ENCODE data around the gene DCX.

Gene DCX

GRCh38 chrX:111353793-111354192, 58.2 kb downstream of the DCX start:
- TF ChIP-seq GATA2 (IDR thresholded peaks at IDR 0.05; ENCODE audit: low read depth, low read length): no peak
- TF ChIP-seq GATA3 (IDR thresholded peaks at IDR 0.05; ENCODE audit: low read depth, low read length): no peak

GRCh38 chrX:111352424-111352823, 59.6 kb downstream of the DCX start:
- TF ChIP-seq GATA3 (IDR thresholded peaks at IDR 0.05; ENCODE audit: low read depth, low read length) (no peak), GATA2 (IDR thresholded peaks at IDR 0.05; ENCODE audit: low read depth, low read length) (no peak)

GRCh38 chrX:111349934-111350333, 62.1 kb downstream of the DCX start:
- no peak for TF ChIP-seq GATA2 (IDR thresholded peaks at IDR 0.05; ENCODE audit: low read depth, low read length)
- TF ChIP-seq GATA3 (IDR thresholded peaks at IDR 0.05; ENCODE audit: low read depth, low read length): no peak

- no peak for TF ChIP-seq GATA3 (IDR thresholded peaks at IDR 0.05; ENCODE audit: low read depth, low read length)
Measured at GRCh38 chrX:111349101-111349500, 62.9 kb downstream of the DCX start.

- no peak for TF ChIP-seq GATA3 (IDR thresholded peaks at IDR 0.05; ENCODE audit: low read depth, low read length)
- no peak for TF ChIP-seq GATA2 (IDR thresholded peaks at IDR 0.05; ENCODE audit: low read depth, low read length)
Measured at GRCh38 chrX:111348429-111348828, 63.6 kb downstream of the DCX start.

- TF ChIP-seq GATA2 (IDR thresholded peaks at IDR 0.05; ENCODE audit: low read depth, low read length) (no peak), GATA3 (IDR thresholded peaks at IDR 0.05; ENCODE audit: low read depth, low read length) (no peak)
Measured at GRCh38 chrX:111340054-111340453, 71.9 kb downstream of the DCX start.

- no peak for TF ChIP-seq GATA2 (IDR thresholded peaks at IDR 0.05; ENCODE audit: low read depth, low read length)
- no peak for TF ChIP-seq GATA3 (IDR thresholded peaks at IDR 0.05; ENCODE audit: low read depth, low read length)
Measured at GRCh38 chrX:111339212-111339611, 72.8 kb downstream of the DCX start.

GRCh38 chrX:111338095-111338698, 73.8 kb downstream of the DCX start:
- no peak for TF ChIP-seq GATA2 (IDR thresholded peaks at IDR 0.05; ENCODE audit: low read depth, low read length)
- no peak for TF ChIP-seq GATA3 (IDR thresholded peaks at IDR 0.05; ENCODE audit: low read depth, low read length)

- TF ChIP-seq GATA3 (IDR thresholded peaks at IDR 0.05; ENCODE audit: low read depth, low read length): no peak
- no peak for TF ChIP-seq GATA2 (IDR thresholded peaks at IDR 0.05; ENCODE audit: low read depth, low read length)
Measured at GRCh38 chrX:111337067-111337637, 74.8 kb downstream of the DCX start.

- TF ChIP-seq GATA3 (IDR thresholded peaks at IDR 0.05; ENCODE audit: low read depth, low read length) (no peak), GATA2 (IDR thresholded peaks at IDR 0.05; ENCODE audit: low read depth, low read length) (no peak)
Measured at GRCh38 chrX:111336141-111336540, 75.9 kb downstream of the DCX start.

- no peak for TF ChIP-seq GATA2 (IDR thresholded peaks at IDR 0.05; ENCODE audit: low read depth, low read length)
- no peak for TF ChIP-seq GATA3 (IDR thresholded peaks at IDR 0.05; ENCODE audit: low read depth, low read length)
Measured at GRCh38 chrX:111329370-111329769, 82.6 kb downstream of the DCX start.

- TF ChIP-seq GATA2 (IDR thresholded peaks at IDR 0.05; ENCODE audit: low read depth, low read length) (no peak), GATA3 (IDR thresholded peaks at IDR 0.05; ENCODE audit: low read depth, low read length) (no peak)
Measured at GRCh38 chrX:111328858-111329257, 83.1 kb downstream of the DCX start.

- TF ChIP-seq GATA3 (IDR thresholded peaks at IDR 0.05; ENCODE audit: low read depth, low read length): no peak
- TF ChIP-seq GATA2 (IDR thresholded peaks at IDR 0.05; ENCODE audit: low read depth, low read length): no peak
Measured at GRCh38 chrX:111322231-111322855, 89.6 kb downstream of the DCX start.

GRCh38 chrX:111319451-111319850, 92.5 kb downstream of the DCX start:
- TF ChIP-seq GATA3 (IDR thresholded peaks at IDR 0.05; ENCODE audit: low read depth, low read length): no peak
- no peak for TF ChIP-seq GATA2 (IDR thresholded peaks at IDR 0.05; ENCODE audit: low read depth, low read length)

GRCh38 chrX:111318901-111319300, 93.1 kb downstream of the DCX start:
- TF ChIP-seq GATA2 (IDR thresholded peaks at IDR 0.05; ENCODE audit: low read depth, low read length) (no peak), GATA3 (IDR thresholded peaks at IDR 0.05; ENCODE audit: low read depth, low read length) (no peak)
